Tibial nerve (tissue), 4 donors: ENCODE data around the gene PTGER1. TPM values are rescaled to one million over a fixed set of nuclear protein-coding genes. Genes with fewer than 3 reads are reported as not detected.

Experiments
- DNase-seq, 2 donors: peaks; one replicate each; pipeline ENCODE4 v3.0.0-alpha.2; 2019; ENCODE audit warnings: low spot score in 2 of 2
- H3K27ac ChIP-seq, 4 donors: fragments of 200-600 bp; sonication (generic) in 3 of 4; one replicate each; pipeline ENCODE4 v1.5.1; 2017 to 2019; ENCODE audit warnings: mild to moderate bottlenecking in 1 of 4
- H3K27me3 ChIP-seq, 2 donors: fragments of 200-600 bp; sonication (generic) in 1 of 2; one replicate each; pipeline versions ENCODE4 v1.5.1 to v1.6.0; 2017 to 2019
- H3K36me3 ChIP-seq, 3 donors: fragments of 200-600 bp; sonication (generic); one replicate each; pipeline ENCODE4 v1.5.1; 2018 to 2019
- H3K4me1 ChIP-seq, 4 donors: fragments of 200-600 bp; sonication (generic) in 3 of 4; one replicate each; pipeline ENCODE4 v1.5.1; 2017 to 2019
- H3K4me3 ChIP-seq, 4 donors: fragments of 200-600 bp; sonication (generic) in 3 of 4; one replicate each; pipeline ENCODE4 v1.5.1; 2017 to 2019; ENCODE audit warnings: mild to moderate bottlenecking in 1 of 4, moderate library complexity in 1 of 4
- H3K9me3 ChIP-seq, 4 donors: fragments of 200-600 bp; sonication (generic) in 3 of 4; one replicate each; pipeline ENCODE4 v1.5.1; 2017 to 2019
- EP300 ChIP-seq, 2 donors: sonication (generic); formaldehyde crosslinking; IDR thresholded peaks; one replicate each; pipeline ENCODE4 v1.6.1; 2017; ENCODE audit warnings: antibody characterized with exemption in 2 of 2, mild to moderate bottlenecking in 1 of 2
- POLR2A ChIP-seq, 2 donors: fragments of 450-650 bp; IDR thresholded peaks; one replicate each; pipeline ENCODE4 v1.6.1; 2017; ENCODE audit warnings: antibody characterized with exemption in 2 of 2, mild to moderate bottlenecking in 2 of 2, moderate library complexity in 2 of 2
- WGBS, 2 donors: methylation state at CpG; one replicate each; pipeline ENCODE4 v1.1.5; 2018; 5-methylcytosine and 5-hydroxymethylcytosine counted together
- total RNA-seq, 4 donors: library from RNA; depleted of rRNA; stranded (reverse); fragments of >200 nt; gene quantifications; one replicate each; pipeline ENCODE4 v1.1.0, GENCODE V29; 2016
- TF ChIP-seq, protein P1 (sequence below), 5 experiments: fragments of 200-600 bp in 3 of 5; fragments of 450-650 bp in 2 of 5; sonication (generic) in 3 of 5; IDR thresholded peaks; one replicate each; pipeline ENCODE4 v1.5.1; 2016 to 2019; ENCODE audit warnings: antibody characterized with exemption in 5 of 5, mild to moderate bottlenecking in 3 of 5, moderate library complexity in 2 of 5

The PTGER1 gene
- total RNA-seq, 4 donors from 2014 or later, result 0.90 to 5.9 (median 3.5) TPM

DNA sequence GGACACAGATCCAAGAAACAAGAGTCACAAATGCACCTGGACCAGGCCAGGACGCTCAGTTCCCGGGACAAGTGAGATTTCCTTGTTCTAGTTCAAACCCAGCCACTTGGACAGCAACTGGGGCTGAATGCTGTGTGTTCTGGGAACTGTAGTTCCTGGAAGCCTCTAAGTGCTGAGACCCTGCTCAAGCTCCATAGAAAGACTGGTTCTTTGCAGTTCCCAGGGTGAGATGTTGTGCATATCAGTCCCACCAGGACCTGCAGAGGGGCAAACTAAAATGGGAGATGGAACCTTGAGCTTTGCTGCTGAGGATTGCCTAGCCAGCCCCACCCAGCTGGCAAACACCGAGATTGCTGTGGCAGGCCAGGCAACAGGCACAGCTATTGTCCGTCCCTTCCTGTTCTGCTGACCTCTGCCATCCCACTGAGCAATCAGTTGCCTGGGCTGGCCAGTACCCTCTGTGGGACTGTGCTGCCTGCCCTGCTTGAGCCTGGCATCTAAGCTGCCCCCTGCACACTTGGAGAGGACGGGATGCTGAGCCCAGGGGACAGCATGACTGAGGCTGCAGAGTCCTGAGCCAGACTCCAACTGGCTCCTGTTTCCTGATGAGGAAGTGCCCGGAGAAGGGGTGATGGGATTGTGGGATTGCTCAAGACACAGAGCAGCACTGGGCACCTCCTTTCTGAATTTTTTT is 22.2 kb upstream of the PTGER1 start:
- Histone ChIP-seq H3K4me1 (peaks cover 0 to 46% (median 23%) of the 10 kb centered on the region in 4 donors), H3K36me3 (peaks cover 0 to 4% (median 0%) of the 10 kb centered on the region in 3 donors), H3K9me3 (no peaks in the 10 kb centered on the region), H3K27ac (peak overlapping the region; percentile 65 to 90 (median 87)), H3K27me3 (no peaks in the 10 kb centered on the region), H3K4me3 (no peak overlapping the region)
- no peak for DNase-seq
- no peak for TF ChIP-seq POLR2A (IDR thresholded peaks at IDR 0.05)
- TF ChIP-seq EP300 (IDR thresholded peaks at IDR 0.05), result peak in 1 of 2 donors; percentile 14
- TF ChIP-seq, protein P1, sequence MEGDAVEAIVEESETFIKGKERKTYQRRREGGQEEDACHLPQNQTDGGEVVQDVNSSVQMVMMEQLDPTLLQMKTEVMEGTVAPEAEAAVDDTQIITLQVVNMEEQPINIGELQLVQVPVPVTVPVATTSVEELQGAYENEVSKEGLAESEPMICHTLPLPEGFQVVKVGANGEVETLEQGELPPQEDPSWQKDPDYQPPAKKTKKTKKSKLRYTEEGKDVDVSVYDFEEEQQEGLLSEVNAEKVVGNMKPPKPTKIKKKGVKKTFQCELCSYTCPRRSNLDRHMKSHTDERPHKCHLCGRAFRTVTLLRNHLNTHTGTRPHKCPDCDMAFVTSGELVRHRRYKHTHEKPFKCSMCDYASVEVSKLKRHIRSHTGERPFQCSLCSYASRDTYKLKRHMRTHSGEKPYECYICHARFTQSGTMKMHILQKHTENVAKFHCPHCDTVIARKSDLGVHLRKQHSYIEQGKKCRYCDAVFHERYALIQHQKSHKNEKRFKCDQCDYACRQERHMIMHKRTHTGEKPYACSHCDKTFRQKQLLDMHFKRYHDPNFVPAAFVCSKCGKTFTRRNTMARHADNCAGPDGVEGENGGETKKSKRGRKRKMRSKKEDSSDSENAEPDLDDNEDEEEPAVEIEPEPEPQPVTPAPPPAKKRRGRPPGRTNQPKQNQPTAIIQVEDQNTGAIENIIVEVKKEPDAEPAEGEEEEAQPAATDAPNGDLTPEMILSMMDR (IDR thresholded peaks at IDR 0.05), result no peak
- WGBS, 2 donors, result 35 to 37% methylated on average over 4 to 6 of the region's 6 CpGs

DNA sequence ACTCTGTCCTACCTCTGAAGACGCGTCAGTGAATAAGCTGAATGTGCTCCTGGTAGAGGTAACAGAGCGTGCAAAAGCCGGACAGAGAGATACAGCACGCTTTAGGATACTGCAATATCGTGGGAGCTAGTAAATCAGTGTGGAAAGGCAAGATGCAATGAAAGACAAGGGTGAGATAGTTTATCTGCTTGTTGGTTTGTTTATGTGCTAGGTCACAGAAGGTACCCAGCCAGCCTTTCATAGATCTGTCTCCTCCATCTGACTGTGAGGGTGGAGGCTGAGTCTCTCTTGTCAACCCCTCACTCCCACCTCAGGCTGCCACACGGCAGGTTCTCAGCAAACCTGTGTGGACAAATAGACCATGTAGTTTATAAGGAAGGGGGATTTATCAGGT is 21.7 kb upstream of the PTGER1 start:
- Histone ChIP-seq H3K4me1 (peaks cover 0 to 46% (median 23%) of the 10 kb centered on the region in 4 donors), H3K36me3 (peaks cover 0 to 10% (median 0%) of the 10 kb centered on the region in 3 donors), H3K4me3 (peak overlapping the region in 3 of 4 donors; percentile 19 to 90 (median 83)), H3K27me3 (no peaks in the 10 kb centered on the region), H3K27ac (peak overlapping the region; percentile 65 to 90 (median 87)), H3K9me3 (no peaks in the 10 kb centered on the region)
- DNase-seq, result no peak
- WGBS, 2 donors, result 22 to 53% methylated on average over 7 of the region's 7 CpGs
- TF ChIP-seq, protein P1 (IDR thresholded peaks at IDR 0.05), result no peak

DNA sequence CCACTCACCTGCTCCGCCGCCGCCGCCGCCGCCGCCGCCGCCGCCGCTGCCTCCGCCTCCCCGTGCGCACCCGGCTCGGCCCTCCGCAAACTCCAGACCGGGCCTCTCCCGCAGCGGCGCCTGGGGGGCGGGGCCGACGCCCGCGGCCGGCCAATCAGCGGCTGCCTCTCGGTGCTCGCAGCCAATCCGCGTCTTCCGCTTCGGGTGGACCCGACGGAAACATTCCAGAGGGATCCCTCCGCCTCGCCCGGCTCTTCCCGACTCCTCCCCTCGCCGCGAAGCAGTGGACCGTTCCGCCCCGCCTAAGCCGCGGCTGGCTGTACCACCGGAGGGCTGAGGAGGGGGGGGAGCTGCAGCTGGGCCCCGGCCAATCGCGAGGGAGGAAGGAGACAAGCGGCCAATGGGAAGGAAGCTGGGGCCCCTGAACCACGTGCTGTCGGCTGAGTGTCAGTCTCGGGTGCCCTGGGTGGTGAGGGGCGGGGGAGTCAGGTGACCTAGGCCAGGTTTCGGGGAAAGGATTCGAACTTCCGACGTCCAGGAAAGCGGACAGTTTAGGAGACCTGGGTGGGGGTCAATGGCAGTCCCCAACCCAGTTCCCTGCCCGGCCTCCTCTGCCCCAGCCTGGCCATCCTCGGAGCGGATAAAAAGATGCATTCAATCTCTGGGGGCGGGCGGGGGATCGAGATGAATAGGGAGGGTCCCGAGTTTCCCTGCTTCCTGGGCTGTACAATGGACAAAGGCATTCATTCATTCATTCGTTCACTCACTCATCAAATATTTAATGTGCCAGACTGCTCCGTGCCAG is 21.1 kb upstream of the PTGER1 start, which contains the start of gene GIPC1:
Gene GIPC1 (minus strand): TSS at position 99 of the 805 bp plus-strand sequence. CDS start 13,151 bp downstream, outside the sequence.
- Histone ChIP-seq H3K27ac (peak within 1 kb of the TSS; percentile 65 to 90 (median 88)), H3K4me1 (peaks cover 0 to 46% (median 23%) of the 10 kb centered on the region in 4 donors), H3K36me3 (peaks cover 0 to 16% (median 0%) of the 10 kb centered on the region in 3 donors), H3K4me3 (peak within 1 kb of the TSS; percentile 83 to 91 (median 88)), H3K27me3 (no peaks in the 10 kb centered on the region), H3K9me3 (no peaks in the 10 kb centered on the region)
- peak; percentile 86 to 91 for DNase-seq
- TF ChIP-seq, protein P1 (IDR thresholded peaks at IDR 0.05), result peak in 2 of 5 experiments; percentile 19 to 46
- TF ChIP-seq EP300 (IDR thresholded peaks at IDR 0.05) (peak; percentile 83 to 91), POLR2A (IDR thresholded peaks at IDR 0.05) (peak; percentile 32 to 68)
- WGBS, 2 donors, result 5 to 8% methylated on average over 22 to 24 of the region's 71 CpGs

DNA sequence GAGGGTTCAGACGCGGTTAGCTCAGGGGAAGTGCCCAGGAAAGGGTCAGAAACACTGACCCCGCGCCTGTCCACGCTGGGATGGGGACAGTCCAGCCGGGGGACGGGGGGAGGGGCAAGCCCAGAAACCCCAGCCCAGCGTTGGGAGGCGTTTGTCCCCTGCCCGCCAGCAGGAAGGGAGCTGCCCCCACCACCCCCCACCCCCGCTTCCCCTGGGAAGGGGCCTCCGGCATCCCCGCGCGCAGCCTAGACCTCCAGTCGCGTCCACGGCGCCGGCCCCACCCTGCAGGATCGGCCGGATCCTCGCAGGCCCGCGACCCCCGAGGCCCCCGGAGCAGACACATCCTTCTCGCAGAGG is 20.5 kb upstream of the PTGER1 start:
- Histone ChIP-seq H3K9me3 (no peaks in the 10 kb centered on the region), H3K36me3 (peaks cover 0 to 21% (median 0%) of the 10 kb centered on the region in 3 donors), H3K4me1 (peaks cover 0 to 46% (median 23%) of the 10 kb centered on the region in 4 donors), H3K4me3 (peak overlapping the region; percentile 83 to 91 (median 88)), H3K27ac (peak overlapping the region; percentile 56 to 90 (median 88)), H3K27me3 (no peaks in the 10 kb centered on the region)
- WGBS, 2 donors, result 0 to 1% methylated on average over 9 to 11 of the region's 28 CpGs
- no peak for TF ChIP-seq POLR2A (IDR thresholded peaks at IDR 0.05)
- DNase-seq, result no peak

DNA sequence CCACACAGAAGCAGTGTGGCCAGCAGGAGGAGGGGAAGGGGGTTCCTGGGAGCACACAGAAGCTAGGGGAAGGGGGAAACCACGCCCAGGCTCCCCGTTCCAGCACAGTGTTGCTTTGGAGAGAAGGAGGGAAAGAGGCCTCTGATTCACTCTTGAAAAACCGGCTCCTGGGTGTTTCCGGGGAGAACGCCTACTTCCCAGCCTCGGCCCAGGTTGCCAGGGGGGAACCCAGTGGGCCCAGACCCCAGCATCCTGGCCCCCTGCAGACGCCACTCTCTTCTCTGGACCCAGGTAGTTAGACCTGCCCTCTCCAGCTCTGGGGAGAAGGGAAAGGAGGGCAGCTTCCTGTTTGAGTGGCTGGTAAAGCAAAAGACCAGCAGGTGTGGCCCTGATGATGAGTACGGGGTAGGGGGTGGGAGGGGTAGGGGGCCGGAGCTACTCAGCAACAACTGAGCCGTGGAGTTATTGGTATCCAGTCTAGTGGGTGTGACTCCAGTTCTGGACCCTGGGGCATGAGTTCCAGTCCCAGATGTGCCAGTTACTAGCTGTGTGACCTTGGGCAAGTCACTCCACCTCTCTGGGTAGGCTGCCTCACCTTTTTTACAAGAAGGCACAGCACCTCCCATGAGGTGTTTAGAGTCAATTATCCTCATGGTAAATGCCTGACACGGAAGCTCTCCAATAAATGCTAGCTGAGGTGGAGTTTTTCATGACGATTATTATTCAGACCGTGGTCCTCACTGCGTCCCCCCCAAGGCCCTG is 19.9 kb upstream of the PTGER1 start:
- Histone ChIP-seq H3K4me1 (peaks cover 0 to 46% (median 23%) of the 10 kb centered on the region in 4 donors), H3K4me3 (peak overlapping the region; percentile 83 to 91 (median 88)), H3K36me3 (peaks cover 0 to 25% (median 0%) of the 10 kb centered on the region in 3 donors), H3K27me3 (no peaks in the 10 kb centered on the region), H3K9me3 (no peaks in the 10 kb centered on the region), H3K27ac (peak overlapping the region; percentile 56 to 90 (median 88))
- WGBS, 2 donors, result 14 to 16% methylated on average over 12 to 13 of the region's 14 CpGs
- TF ChIP-seq EP300 (IDR thresholded peaks at IDR 0.05), result no peak
- TF ChIP-seq, protein P1 (IDR thresholded peaks at IDR 0.05), result no peak
- TF ChIP-seq POLR2A (IDR thresholded peaks at IDR 0.05), result no peak
- DNase-seq, result no peak
